NCI-H2171 (cell line): Measurements from ENCODE around the gene DARS1.
"Not testable (repeated sequence)": the region's sequence is repeated elsewhere in the genome, so short reads cannot be mapped to it uniquely, and the experiment has no call there.

Experiments
- DNase-seq: peaks from one replicate; lab custom pipeline; 2025; lab: John Stamatoyannopoulos, UW

Gene DARS1

GRCh38 chr2:135882415-135882814, 103.0 kb downstream of the DARS1 start:
- no peak for DNase-seq

DNA sequence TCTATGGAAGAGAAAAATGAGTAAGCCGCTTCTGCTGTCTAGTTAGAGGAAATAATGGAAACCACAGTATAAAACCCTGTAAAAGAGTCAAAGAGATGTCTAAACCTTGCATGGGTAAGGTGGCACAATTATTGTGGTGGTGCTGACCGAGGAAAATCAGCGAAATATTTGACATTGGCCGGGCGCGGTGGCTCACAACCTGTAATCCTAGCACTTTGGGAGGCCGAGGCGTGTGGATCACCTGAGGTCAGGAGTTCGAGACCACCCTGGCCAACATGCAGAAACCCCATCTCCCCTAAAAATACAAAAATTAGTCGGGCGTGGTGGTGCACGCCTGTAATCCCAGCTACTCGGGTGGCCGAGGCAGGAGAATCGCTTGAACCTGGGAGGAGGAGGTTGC, 108.7 kb downstream of the DARS1 start:
- DNase-seq, result not testable (repeated sequence)

DNA sequence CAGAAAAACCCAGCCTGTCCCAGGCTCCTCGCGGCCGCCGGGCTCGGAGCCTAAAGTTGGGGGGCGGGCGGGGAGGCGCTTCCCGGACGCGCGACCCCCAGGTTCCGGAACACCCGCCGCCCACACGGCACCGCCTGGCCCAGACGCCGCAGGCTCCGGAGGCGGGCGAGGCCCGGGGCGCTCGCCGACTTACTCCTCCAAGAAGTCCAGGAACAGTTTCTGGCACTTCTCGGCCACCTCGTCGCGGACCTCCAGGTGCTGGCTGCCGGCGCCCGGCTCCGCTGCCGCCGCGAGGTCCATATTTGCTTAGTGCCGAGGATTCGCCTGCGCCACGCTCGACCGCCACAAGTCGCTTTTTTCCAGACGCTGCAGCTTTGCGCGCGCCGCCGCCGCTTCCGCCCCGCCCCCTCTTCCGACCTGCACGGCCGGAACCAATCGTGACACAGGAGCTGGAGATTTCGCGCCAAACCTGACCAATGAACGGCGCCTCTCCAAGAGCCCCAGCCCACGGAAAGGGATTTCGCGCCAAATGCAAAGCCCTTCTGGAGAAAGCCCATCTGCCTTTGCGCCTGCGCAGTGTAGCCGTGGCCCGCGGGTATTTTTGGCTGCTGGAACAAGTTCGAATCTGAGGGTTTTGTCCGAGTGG, 109.2 kb downstream of the DARS1 start, which contains the start of gene MCM6:
Gene MCM6, minus strand, starts transcription at position 378 of the 646 bp plus-strand sequence. Its CDS starts 78 bp downstream, at position 300.
- peak; percentile 98 for DNase-seq

DNA sequence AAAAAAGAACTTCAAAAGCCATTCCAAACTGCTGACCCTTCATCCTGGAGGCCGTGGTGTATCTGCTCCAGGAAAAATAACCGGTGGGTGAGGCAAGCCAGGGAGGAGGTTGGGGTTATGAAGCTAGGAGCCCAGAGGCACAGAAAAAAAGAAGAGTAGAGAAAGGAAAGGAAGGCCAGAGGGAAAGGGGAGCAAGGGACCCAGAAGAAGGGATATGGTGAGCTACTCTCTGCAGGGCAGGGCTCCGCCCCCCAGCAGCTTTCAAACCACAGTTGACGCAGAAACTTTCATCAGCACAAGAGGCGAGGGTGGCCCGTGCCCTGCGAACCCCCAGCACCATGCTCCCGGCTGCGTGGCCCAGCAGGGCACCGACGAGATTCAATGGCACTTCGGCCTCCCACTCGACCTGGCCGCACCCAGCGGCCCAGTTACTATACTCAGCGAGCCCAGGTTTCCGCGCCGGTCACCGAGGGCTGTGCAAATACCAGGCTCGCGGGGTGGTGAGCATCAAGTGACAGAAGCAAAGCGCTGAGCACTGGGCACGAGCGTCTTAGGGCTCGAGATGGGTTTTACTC, 109.8 kb downstream of the DARS1 start:
- DNase-seq, result peak; percentile 14

GRCh38 chr2:135874777-135875365, 110.6 kb downstream of the DARS1 start:
- no peak for DNase-seq

DNA sequence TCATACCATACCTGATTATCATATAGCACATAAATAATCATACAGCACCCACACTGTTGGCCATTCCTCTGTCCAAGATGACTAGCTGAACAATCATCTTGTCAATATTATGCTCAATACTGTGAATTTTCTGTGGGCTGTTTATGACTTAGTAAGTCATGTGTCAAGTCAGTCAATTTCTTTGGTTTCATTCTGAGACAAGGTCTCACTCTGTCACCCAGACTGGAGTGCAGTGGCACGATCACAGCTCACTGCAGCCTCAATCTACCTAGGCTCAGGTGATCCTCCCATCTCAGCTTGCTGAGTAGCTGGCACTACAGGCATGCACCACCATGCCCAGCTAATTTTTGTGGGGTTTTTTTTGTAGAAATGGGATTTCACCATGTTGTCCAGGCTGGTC, 114.9 kb downstream of the DARS1 start:
- DNase-seq, result no peak

DNA sequence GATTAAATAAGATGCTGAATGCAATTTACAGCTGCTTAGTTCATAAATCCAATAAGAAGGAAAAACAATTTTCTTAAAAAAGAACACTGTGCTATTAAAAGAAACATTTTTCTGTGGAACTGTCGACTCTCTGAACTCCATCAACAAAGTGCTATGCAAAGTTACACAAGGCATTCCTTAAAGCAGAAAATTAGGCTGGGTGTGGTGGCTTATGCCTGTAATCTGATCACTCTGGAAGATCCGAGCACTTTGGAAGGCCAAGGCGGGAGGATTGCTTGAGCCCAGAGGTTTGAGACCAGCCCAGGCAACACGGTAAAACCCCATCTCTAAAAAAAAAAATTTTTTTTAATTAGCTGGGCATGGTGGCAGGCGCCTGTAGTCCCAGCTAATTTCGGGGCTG, 122.2 kb downstream of the DARS1 start:
- DNase-seq, result no peak

DNA sequence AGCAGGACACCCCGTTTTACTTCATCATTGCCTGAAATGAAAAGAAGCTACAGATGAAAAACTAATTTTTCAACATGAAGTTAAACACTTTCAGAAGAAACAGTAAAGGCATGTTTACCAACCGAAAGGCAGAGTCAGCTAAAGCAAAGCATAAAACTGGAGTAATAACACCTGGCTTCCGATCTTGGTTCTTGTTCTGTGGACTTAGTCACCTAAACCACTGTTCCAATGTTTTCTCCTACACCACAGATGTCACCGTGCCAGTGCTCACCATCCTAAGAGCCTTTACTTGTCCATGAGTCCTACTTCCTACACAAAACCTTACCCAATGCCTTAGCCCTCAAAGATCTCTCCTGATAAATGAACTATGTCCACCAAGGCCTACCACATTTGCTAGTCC, 122.7 kb downstream of the DARS1 start:
- DNase-seq, result no peak
